Measurements from ENCODE around the gene RIOK3.

Gene RIOK3

DNA sequence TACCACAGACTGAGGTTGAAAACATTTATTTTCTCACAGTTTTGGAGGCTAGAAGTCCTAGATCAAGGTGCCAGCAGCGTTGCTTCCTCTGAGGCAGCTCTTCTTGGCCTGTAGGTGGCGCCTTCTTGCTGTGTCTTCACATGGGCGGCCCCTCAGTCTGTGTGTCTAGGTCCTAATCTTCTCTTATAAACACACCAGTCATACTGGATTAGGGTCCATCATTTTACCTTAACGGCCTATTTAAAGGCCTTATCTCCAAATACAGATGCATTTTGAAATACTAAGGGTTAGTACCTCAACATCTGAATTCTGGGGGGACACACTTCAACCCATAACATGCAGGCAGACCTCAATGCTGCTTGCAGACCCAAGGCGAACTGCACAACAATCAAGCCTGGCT is 45.8 kb downstream of the RIOK3 start:
- no peaks in the 10 kb centered on the region for H4K20me1 ChIP-seq (ENCODE audit: insufficient read depth, low read length)
- no peak overlapping the region for H3K4me2 ChIP-seq (ENCODE audit: low read length)
- H3K4me3 ChIP-seq (ENCODE audit: low read length), result no peak overlapping the region
- no peak for TF ChIP-seq EZH2phosphoT487 (IDR thresholded peaks at IDR 0.05; ENCODE audit: low read depth)
- TF ChIP-seq, protein P1, sequence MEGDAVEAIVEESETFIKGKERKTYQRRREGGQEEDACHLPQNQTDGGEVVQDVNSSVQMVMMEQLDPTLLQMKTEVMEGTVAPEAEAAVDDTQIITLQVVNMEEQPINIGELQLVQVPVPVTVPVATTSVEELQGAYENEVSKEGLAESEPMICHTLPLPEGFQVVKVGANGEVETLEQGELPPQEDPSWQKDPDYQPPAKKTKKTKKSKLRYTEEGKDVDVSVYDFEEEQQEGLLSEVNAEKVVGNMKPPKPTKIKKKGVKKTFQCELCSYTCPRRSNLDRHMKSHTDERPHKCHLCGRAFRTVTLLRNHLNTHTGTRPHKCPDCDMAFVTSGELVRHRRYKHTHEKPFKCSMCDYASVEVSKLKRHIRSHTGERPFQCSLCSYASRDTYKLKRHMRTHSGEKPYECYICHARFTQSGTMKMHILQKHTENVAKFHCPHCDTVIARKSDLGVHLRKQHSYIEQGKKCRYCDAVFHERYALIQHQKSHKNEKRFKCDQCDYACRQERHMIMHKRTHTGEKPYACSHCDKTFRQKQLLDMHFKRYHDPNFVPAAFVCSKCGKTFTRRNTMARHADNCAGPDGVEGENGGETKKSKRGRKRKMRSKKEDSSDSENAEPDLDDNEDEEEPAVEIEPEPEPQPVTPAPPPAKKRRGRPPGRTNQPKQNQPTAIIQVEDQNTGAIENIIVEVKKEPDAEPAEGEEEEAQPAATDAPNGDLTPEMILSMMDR (IDR thresholded peaks at IDR 0.05; ENCODE audit: low read depth, low read length), result peak; percentile 94
- H3K27ac ChIP-seq (ENCODE audit: low read length), result no peak overlapping the region
- H3K36me3 ChIP-seq (replicated peaks; ENCODE audit: low read depth, low read length), result no peaks in the 10 kb centered on the region
- H3K79me2 ChIP-seq (ENCODE audit: low read length), result peaks cover 4% of the 10 kb centered on the region
- H3K4me1 ChIP-seq (ENCODE audit: low read length), result peaks cover 13% of the 10 kb centered on the region
- H3K9me3 ChIP-seq (ENCODE audit: insufficient read depth, low read length), result no peaks in the 10 kb centered on the region
- H3K27me3 ChIP-seq (ENCODE audit: low read depth, low read length), result no peaks in the 10 kb centered on the region
- peak overlapping the region; percentile 39 for H2AFZ ChIP-seq (ENCODE audit: low read depth, low read length)
- H3K9ac ChIP-seq (ENCODE audit: low read length), result no peak overlapping the region

GRCh38 chr18:23499291-23499781 is 46.2 kb downstream of the RIOK3 start:
- H3K4me3 ChIP-seq (ENCODE audit: low read length), result no peak overlapping the region
- peaks cover 9% of the 10 kb centered on the region for H3K79me2 ChIP-seq (ENCODE audit: low read length)
- no peak overlapping the region for H3K27ac ChIP-seq (ENCODE audit: low read length)
- TF ChIP-seq, protein P1 (IDR thresholded peaks at IDR 0.05; ENCODE audit: low read depth, low read length), result no peak
- no peak for TF ChIP-seq EZH2phosphoT487 (IDR thresholded peaks at IDR 0.05; ENCODE audit: low read depth)
- H3K4me1 ChIP-seq (ENCODE audit: low read length), result peaks cover 16% of the 10 kb centered on the region
- H4K20me1 ChIP-seq (ENCODE audit: insufficient read depth, low read length), result no peaks in the 10 kb centered on the region
- no peak overlapping the region for H3K9ac ChIP-seq (ENCODE audit: low read length)
- no peak overlapping the region for H3K4me2 ChIP-seq (ENCODE audit: low read length)
- no peaks in the 10 kb centered on the region for H3K36me3 ChIP-seq (replicated peaks; ENCODE audit: low read depth, low read length)
- H3K27me3 ChIP-seq (ENCODE audit: low read depth, low read length), result no peaks in the 10 kb centered on the region
- peak overlapping the region; percentile 39; the same call in 1 of the 2 replicates for H2AFZ ChIP-seq (ENCODE audit: low read depth, low read length)
- no peaks in the 10 kb centered on the region for H3K9me3 ChIP-seq (ENCODE audit: insufficient read depth, low read length)

DNA sequence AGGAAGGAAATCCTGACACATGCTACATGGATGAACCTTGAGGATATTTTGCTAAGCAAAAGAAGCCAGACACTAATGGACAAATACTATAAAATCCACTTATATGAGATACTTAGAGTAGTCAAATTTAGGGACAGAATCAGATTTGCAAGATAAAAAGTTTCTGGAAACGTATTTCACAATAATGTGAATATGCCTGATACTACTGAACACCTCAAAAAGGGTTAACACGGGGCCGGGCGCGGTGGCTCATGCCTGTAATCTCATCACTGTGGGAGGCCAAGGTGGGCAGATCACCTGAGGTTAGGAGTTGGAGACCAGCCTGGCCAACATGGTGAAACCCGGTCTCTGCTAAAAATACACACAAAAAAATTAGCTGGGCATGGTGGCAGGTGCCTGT is 48.5 kb downstream of the RIOK3 start:
- H2AFZ ChIP-seq (ENCODE audit: low read depth, low read length), result no peak overlapping the region
- no peaks in the 10 kb centered on the region for H3K27me3 ChIP-seq (ENCODE audit: low read depth, low read length)
- H3K4me2 ChIP-seq (ENCODE audit: low read length), result no peak overlapping the region
- H3K4me3 ChIP-seq (ENCODE audit: low read length), result no peak overlapping the region
- TF ChIP-seq, protein P1 (IDR thresholded peaks at IDR 0.05; ENCODE audit: low read depth, low read length), result no peak
- no peak for TF ChIP-seq EZH2phosphoT487 (IDR thresholded peaks at IDR 0.05; ENCODE audit: low read depth)
- H3K79me2 ChIP-seq (ENCODE audit: low read length), result peaks cover 22% of the 10 kb centered on the region
- peaks cover 4% of the 10 kb centered on the region for H3K36me3 ChIP-seq (replicated peaks; ENCODE audit: low read depth, low read length)
- no peak overlapping the region for H3K9ac ChIP-seq (ENCODE audit: low read length)
- no peak overlapping the region for H3K27ac ChIP-seq (ENCODE audit: low read length)
- peaks cover 3% of the 10 kb centered on the region; the same call in 1 of the 2 replicates for H4K20me1 ChIP-seq (ENCODE audit: insufficient read depth, low read length)
- H3K9me3 ChIP-seq (ENCODE audit: insufficient read depth, low read length), result no peaks in the 10 kb centered on the region
- H3K4me1 ChIP-seq (ENCODE audit: low read length), result peaks cover 29% of the 10 kb centered on the region

DNA sequence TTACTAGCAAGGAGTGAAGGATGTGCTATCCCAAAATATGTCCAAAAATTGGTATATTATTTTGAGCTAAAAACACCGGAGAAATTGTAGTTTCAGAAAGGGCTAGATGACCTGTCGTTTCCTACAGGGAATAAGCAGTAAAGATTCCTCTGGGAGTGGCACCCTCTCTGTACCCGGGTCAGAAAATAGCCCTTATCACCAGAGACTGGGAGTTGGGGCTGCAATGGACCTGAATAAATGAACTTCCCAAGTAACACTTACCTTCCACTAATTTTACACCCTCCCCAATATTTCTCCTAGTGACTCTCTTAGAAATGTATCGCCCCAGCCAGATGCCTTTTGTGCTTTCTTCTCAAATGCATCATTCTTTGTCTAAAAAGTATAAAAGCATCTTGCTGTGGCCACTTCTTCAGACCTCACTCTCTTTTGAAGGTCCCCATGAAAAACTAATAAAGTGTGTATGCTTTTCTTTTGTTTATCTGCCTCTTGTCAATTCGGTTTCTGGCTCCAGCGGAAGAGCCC is 49.5 kb downstream of the RIOK3 start:
- Histone ChIP-seq H4K20me1 (ENCODE audit: insufficient read depth, low read length) (peaks cover 3% of the 10 kb centered on the region; the same call in 1 of the 2 replicates), H2AFZ (ENCODE audit: low read depth, low read length) (peak overlapping the region; percentile 86), H3K9me3 (ENCODE audit: insufficient read depth, low read length) (no peaks in the 10 kb centered on the region), H3K4me2 (ENCODE audit: low read length) (peak overlapping the region; percentile 84), H3K27me3 (ENCODE audit: low read depth, low read length) (no peaks in the 10 kb centered on the region), H3K27ac (ENCODE audit: low read length) (peak overlapping the region; percentile 60), H3K4me3 (ENCODE audit: low read length) (peak overlapping the region; percentile 93), H3K36me3 (replicated peaks; ENCODE audit: low read depth, low read length) (peaks cover 5% of the 10 kb centered on the region), H3K9ac (ENCODE audit: low read length) (peak overlapping the region; percentile 86), H3K4me1 (ENCODE audit: low read length) (peaks cover 29% of the 10 kb centered on the region), H3K79me2 (ENCODE audit: low read length) (peaks cover 22% of the 10 kb centered on the region)
- TF ChIP-seq, protein P1 (IDR thresholded peaks at IDR 0.05; ENCODE audit: low read depth, low read length), result no peak
- no peak for TF ChIP-seq EZH2phosphoT487 (IDR thresholded peaks at IDR 0.05; ENCODE audit: low read depth)

All from OCI-LY3 (cell line).